Limb (tissue), 2 donors: ENCODE measurements around the gene WDR53.
"Not testable (repeated sequence)": the region's sequence is repeated elsewhere in the genome, so short reads cannot be mapped to it uniquely, and the experiment has no call there.

Experiments used
- DNase-seq, 2 donors: peaks; one replicate each; pipeline ENCODE4 v3.0.0-alpha.2; 2016; ENCODE audit errors: extremely low spot score in 2 of 2

WDR53 gene

DNA sequence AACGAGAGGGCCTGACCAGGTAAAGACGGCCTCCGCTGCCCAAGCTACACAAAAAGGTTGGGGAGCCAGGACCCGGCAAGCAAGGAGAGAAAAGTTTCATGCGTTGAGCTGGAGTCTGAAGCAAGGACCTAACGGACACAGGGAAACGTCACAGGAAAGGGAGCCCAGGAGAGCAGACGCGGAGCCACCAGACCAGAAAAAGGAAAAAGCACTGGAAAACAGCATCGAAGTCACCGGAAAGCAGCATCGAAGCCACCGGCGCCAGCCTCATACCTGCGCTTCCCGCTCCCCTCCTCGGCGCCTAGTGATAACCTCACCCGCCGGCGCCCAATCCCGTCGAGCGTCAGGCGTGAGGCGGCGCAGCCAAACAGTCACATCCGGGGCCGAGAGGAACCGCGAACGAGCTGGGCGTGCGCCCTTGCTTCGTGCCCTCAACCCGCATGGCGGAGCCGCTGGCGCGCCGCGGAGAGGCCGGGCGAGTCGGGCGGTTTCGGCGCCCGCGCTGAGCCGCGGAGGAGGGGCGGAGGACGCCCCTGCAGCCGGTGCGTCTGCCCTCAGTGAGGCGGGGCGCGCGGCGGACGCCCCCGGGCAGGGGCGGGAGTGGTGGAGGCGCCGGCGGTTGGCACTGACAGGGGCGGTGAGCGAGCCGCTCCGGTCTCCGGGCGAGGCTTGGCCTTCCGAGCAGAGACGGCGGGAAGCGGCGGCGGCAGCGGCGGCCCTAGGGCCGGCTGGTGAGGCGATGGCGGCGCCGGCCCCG lies at the start of gene WDR53, which contains the start of gene FBXO45:
Gene WDR53 (minus strand): TSS at position 309 of the 757 bp plus-strand sequence. CDS start 7,079 bp downstream, outside the sequence.
Gene FBXO45 (plus strand): TSS at position 415 of the 757 bp plus-strand sequence. CDS start 325 bp downstream, at position 740.
- DNase-seq: peak; percentile 95 to 96

- DNase-seq: no peak
Measured at GRCh38 chr3:196617256-196617655, 48.9 kb upstream of the WDR53 start.

DNA sequence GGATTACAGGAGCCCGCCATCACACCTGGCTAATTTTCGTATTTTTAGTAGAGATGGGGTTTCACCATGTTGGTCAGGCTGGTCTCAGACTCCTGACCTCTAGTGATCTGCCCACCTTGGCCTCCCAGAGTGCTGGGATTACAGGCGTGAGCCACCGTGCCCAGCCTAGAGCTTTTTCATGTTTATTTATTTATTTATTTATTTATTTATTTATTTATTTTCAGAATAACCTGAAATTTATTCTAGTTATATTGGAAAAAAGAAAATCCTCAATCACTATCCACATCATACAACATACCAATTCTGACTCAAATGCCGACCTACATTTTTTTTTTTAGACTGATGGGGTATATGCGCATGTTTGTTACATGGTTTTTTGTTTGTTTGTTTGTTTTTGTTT lies 46.9 kb upstream of the WDR53 start:
- not testable (repeated sequence) for DNase-seq

DNA sequence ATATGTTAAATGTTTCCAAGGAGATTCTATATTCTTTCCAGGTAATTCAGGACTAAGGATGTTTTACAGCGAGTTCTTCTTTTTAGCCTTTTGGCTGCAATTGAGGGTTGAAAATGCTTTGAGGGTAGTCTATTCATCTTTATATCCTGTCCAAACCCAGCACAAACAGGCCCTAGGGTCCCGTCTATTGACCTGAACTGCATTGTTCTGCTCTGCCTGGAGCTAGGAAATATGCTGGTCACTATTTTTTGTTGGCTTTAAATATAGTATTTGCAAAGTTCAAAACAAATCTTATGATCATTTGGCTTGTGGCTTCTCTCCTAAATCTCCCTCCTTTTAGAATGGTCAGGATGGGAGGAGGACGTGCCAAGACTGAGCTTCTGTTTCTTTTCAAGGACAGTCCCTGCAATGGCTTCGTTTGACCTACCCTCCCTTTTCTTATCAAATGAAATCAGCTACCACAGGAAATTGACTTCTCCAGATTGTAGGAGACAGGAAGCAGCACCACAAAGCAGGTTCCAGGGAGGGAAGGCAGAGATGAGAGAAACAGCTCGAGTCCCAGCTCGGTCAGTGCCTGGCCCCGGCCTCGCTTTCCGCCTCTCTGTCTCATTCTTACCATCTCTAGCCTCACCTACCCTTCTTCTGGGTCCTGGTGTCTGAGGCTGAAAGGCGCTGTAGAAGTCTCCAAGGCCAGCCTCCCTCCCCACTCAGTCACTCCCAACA lies 43.6 kb upstream of the WDR53 start:
- no peak for DNase-seq

GRCh38 chr3:196609805-196610515 lies 41.6 kb upstream of the WDR53 start:
- no peak for DNase-seq

DNA sequence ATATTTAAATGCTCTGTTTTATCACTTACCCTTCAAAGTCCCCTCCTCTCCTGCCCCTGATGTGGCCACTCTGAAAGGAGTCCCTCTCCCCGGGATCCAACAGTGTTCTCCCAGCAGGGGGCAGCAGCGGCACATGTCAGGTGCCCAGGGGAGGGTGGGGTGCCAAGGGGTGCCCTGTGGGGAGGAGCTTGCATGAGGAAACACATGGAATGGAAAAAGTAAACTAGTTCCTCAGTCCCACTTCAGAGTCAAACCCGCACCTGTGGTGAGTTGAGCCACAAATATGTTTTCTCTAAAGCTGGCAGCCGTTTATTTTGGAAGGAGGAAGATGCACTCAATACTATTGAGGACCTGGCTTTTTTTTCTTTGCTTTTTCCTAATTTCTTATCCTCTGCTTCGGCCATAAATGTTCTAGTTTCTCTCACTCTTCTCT lies 41.0 kb upstream of the WDR53 start:
- DNase-seq: peak; percentile 45 to 86

DNA sequence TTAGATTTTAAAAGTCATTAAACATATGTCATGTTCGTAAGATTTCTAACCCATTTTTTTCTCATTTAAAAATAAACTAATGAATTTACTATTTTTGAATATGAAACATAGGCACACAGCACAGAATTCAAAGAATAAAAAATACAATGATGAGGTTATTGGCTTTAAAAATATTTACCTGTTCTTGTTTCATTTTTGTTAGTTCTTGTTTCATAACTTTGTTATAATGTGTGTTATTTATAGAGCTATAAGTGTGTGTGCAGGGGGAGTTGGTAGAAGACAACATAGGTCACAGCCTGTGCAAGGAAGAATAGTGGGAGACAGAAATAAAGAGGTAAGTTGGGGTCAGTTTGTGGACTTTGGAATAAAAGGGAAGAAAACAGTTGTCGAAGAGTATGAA lies 40.3 kb upstream of the WDR53 start:
- DNase-seq: no peak

DNA sequence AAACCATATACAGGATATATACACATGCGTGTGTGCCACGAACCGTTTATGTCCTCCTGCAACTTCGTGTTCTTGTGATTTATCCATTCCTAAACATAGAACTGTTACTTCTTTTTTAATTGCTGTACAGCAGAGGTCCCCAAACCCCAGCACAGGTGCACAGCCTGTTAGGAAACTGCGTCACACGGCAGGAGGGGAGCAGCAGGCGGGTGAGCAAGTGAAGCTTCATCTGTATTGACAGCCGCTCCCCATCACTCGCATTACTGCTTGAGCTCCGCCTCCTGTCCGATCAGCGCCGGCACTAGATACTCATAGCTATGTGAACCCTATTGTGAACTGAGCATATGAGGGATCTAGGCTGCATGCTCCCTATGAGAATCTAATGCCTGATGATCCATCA lies 36.2 kb upstream of the WDR53 start:
- DNase-seq: no peak

GRCh38 chr3:196603683-196604082 lies 35.3 kb upstream of the WDR53 start:
- no peak for DNase-seq

DNA sequence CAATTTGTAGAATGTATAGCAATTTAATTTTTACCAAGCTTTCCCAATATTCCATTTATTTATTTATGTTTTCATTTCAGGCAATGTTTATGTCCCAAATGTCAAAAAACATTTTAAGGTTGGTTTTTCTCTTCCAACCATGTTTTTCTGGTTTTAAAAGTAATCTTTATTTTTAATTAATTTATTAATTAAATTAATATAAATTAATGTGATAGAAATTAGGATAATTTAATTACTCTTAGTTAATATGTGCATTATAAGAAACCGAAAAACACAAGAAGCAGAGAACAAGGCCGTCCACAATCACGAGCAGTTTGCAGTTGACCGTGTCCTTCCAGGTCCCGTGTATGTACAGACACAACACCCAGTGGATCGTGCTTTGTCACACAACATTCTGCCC lies 34.3 kb upstream of the WDR53 start:
- DNase-seq: no peak

DNA sequence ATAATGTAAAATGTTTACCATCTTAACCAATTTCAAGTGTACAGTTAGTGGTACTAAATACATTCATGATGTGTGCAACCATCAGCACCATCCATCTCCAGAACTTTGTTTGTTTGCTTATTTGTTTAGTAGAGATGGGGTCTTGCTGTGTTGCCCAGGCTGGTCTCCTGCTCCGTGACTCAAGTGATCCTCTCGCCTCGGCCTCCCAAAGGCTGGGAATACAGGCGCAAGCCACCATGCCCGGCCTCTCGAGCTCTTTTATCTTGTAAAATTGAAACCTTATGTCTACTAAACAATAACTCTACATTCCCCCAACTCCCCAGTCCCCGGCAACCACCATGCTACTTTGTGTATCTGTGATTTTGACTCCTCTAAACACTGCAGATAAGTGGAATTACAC lies 32.0 kb upstream of the WDR53 start:
- no peak for DNase-seq

- DNase-seq: no peak
Measured at GRCh38 chr3:196599734-196600128, 31.4 kb upstream of the WDR53 start.

DNA sequence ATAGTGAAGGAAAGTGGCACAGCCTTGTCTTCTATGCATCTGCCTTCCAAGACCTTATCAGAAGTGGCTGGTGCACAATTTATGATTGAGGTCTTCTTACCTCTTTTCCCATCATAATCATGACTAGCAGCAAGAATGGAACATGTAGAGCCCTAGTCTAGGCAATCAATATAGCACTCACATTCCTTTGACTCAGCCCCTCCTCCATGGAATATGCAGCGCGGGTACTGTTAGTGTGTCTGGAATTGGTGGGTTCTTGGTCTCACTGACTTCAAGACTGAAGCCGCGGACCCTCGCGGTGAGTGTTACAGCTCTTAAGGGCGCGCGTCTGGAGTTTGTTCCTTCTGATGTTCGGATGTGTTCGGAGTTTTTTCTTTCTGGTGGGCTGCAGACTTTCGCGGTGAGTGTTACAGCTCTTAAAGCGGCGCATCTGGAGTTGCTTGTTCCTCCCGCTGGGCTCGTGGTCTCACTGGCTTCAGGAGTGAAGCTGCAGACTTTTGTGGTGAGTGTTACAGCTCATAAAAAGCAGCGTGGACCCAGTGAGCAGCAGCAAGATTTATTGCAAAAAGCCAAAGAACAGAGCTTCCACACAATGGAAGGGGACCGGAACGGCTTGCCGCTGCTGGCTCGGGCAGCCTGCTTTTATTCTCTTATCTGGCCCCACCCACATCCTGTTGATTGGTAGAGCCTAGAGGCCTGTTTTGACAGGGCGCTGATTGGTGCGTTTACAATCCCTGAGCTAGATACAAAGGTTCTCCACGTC lies 29.8 kb upstream of the WDR53 start:
- not testable (repeated sequence) for DNase-seq

DNA sequence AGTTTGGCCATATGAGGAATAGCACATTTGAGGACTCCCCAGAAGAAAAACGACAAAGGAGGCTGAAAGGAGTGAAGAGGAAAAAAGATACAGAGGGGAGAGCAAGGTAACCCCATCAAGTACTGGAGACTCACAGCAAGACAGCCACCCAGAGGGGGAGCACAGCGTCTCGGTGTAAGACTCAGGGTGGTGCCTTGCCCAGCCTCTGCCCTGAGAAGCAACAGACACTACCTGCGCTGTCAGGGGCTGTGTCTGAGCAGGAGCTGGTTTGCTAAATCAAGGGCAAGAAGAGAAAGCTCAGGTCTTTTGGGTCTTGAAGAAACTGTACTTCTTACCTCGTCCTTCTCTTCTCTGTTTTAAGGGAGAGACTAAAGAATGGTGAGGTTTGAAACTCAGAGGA lies 28.0 kb upstream of the WDR53 start:
- no peak for DNase-seq

GRCh38 chr3:196590279-196590678 lies 21.9 kb upstream of the WDR53 start:
- no peak for DNase-seq

GRCh38 chr3:196585044-196585757 lies 16.8 kb upstream of the WDR53 start:
- DNase-seq: no peak

- no peak for DNase-seq
Measured at GRCh38 chr3:196572389-196572788, 4.0 kb upstream of the WDR53 start.

- not testable (repeated sequence) for DNase-seq
Measured at GRCh38 chr3:196570332-196570731, 2.0 kb upstream of the WDR53 start.

DNA sequence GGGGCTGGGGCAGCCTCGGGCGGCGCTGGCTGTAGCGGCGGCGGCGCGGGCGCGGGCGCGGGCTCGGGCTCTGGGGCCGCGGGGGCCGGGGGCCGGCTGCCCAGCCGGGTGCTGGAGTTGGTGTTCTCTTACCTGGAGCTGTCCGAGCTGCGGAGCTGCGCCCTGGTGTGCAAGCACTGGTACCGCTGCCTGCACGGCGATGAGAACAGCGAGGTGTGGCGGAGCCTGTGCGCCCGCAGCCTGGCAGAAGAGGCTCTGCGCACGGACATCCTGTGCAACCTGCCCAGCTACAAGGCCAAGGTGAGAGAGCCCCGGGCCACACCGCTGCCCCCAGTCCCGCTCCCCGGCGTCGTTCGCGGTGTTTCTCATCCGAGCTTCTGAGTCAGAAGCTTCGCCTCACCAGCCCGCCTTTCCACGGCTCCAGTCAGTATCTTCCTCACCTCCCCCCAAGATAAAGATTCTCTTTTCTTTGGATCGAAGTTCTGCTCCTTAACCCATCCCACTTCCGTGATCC lies 706 bp upstream of the WDR53 start:
- DNase-seq: peak in 1 of 2 donors; percentile 16

DNA sequence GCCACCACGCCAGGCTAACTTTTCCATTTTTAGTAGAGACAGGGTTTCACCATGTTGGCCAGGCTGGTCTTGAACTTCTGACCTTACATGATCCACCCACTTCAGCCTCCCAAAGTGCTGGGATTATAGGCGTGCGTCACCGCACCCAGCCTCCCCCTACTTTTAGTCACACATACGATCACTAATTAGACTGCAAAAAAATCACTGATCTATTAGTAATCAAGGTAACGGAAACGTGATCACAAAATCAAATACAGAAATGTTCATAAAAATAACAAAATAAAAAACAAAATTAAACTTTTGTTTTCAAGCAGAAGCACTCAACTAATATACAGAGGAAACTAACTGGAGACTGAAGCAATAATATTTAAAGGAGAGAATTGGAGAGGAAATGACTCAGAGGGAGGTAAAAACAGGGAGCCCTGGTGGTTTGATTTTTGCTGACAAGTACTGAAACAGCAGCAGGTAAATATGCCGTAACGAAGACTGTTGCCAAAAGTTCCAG lies 4.6 kb downstream of the WDR53 start:
- no peak for DNase-seq
